ENCODE measurements around the gene PDE3A.

Gene PDE3A

GRCh38 chr12:20716037-20716436 is 347.7 kb downstream of the PDE3A start:
- DNase-seq (ENCODE audit: low read depth), result no peak

- no peak for DNase-seq (ENCODE audit: low read depth)
These were observed 348.6 kb downstream of the PDE3A start for GRCh38 chr12:20716985-20717384.

- DNase-seq (ENCODE audit: low read depth), result no peak
These were observed 350.0 kb downstream of the PDE3A start for GRCh38 chr12:20718294-20718693.

GRCh38 chr12:20722142-20722541 is 353.8 kb downstream of the PDE3A start:
- DNase-seq (ENCODE audit: low read depth), result no peak

GRCh38 chr12:20731274-20731673 is 362.9 kb downstream of the PDE3A start:
- no peak for DNase-seq (ENCODE audit: low read depth)

Measured in stimulated activated CD8-positive, alpha-beta memory T cell treated with anti-CD3 and anti-CD28 coated beads, Interleukin-12 subunit alpha, Interleukin-12 subunit beta, amount 100 ng/mL, for 1 hour (primary cell).